Transverse colon (tissue), 4 donors: ENCODE results near the gene PLXNA2. TPM values are rescaled to one million over a fixed set of nuclear protein-coding genes. Genes with fewer than 3 reads are reported as not detected.

Source experiments
- DNase-seq: peaks from one replicate; pipeline ENCODE4 v3.0.0-alpha.2; 2019
- H3K27ac ChIP-seq, 4 donors: fragments of 200-600 bp; sonication (generic); 2 replicates each; pipeline ENCODE4 v1.5.1; 2016 to 2018; ENCODE audit warnings: inconsistent platforms in 4 of 4
- H3K27me3 ChIP-seq: fragments of 200-600 bp; sonication (generic); 2 replicates; pipeline ENCODE4 v1.5.1; 2017; ENCODE audit warnings: inconsistent platforms
- H3K36me3 ChIP-seq, 4 donors: fragments of 200-600 bp; sonication (generic); 2 replicates each; pipeline ENCODE4 v1.5.1; 2017 to 2019; ENCODE audit warnings: inconsistent platforms in 4 of 4
- H3K4me1 ChIP-seq, 4 donors: fragments of 200-600 bp; sonication (generic); 2 replicates each; pipeline ENCODE4 v1.5.1; 2017 to 2020; ENCODE audit warnings: inconsistent platforms in 4 of 4
- H3K4me3 ChIP-seq, 4 donors: fragments of 200-600 bp; sonication (generic); 1 replicate in 1 of 4; 2 replicates in 3 of 4; pipeline versions ENCODE4 v1.5.1 to v1.6.1; 2017 to 2019; ENCODE audit warnings: inconsistent platforms in 4 of 4
- H3K9me3 ChIP-seq, 2 donors: fragments of 200-600 bp; sonication (generic); 2 replicates each; pipeline ENCODE4 v1.5.1; 2017 to 2019; ENCODE audit warnings: inconsistent platforms in 2 of 2
- EP300 ChIP-seq: sonication (generic); formaldehyde crosslinking; IDR thresholded peaks from one replicate; pipeline ENCODE4 v1.6.1; 2017; ENCODE audit warnings: antibody characterized with exemption, low read depth
- POLR2A ChIP-seq: fragments of 450-650 bp; IDR thresholded peaks from one replicate; pipeline ENCODE4 v1.6.1; 2016; ENCODE audit warnings: antibody characterized with exemption, mild to moderate bottlenecking, moderate library complexity
- POLR2AphosphoS5 ChIP-seq, 3 donors: sonication (generic); formaldehyde crosslinking; IDR thresholded peaks; one replicate each; pipeline ENCODE4 v1.6.1; 2016; ENCODE audit warnings: antibody characterized with exemption in 3 of 3
- WGBS, 2 donors: methylation state at CpG; one replicate each; pipeline ENCODE4 v1.1.5; 2018; ENCODE audit warnings: low coverage in 1 of 2; 5-methylcytosine and 5-hydroxymethylcytosine counted together
- in situ Hi-C, 4 donors: fragments of 200-750 bp; cut with MboI; loops; one replicate each; pipeline versions ENCODE4 v1.15.0 to v1.15.1; 2017; ENCODE audit warnings: low sequenced_read_pairs in 3 of 4, low pct_ligation_motif_present in 1 of 4, low pct_unique_long_range_greater_than_20kb in 1 of 4
- intact Hi-C: fragments of 100-400 bp; cut with DNase I; formaldehyde crosslinking; loops from one replicate; pipeline ENCODE4 v1.15.1; 2023; ENCODE audit warnings: low total_unique reads
- total RNA-seq, 4 donors: library from RNA; depleted of rRNA; stranded (reverse); fragments of >200 nt; gene quantifications; one replicate each; pipeline ENCODE4 v1.1.0, GENCODE V29; 2016
- TF ChIP-seq, protein P1 (sequence below), 5 experiments: fragments of 200-600 bp in 3 of 5; fragments of 450-650 bp in 2 of 5; sonication (generic) in 3 of 5; IDR thresholded peaks; 1 replicate in 2 of 5; 2 replicates in 3 of 5; pipeline ENCODE4 v1.5.1; 2016 to 2017; ENCODE audit warnings: antibody characterized with exemption in 5 of 5, inconsistent platforms in 3 of 5, mild to moderate bottlenecking in 2 of 5, moderate library complexity in 1 of 5

Gene PLXNA2
- total RNA-seq, 4 donors from 2014 or later = 77.4 to 140 (median 85.5) TPM

DNA sequence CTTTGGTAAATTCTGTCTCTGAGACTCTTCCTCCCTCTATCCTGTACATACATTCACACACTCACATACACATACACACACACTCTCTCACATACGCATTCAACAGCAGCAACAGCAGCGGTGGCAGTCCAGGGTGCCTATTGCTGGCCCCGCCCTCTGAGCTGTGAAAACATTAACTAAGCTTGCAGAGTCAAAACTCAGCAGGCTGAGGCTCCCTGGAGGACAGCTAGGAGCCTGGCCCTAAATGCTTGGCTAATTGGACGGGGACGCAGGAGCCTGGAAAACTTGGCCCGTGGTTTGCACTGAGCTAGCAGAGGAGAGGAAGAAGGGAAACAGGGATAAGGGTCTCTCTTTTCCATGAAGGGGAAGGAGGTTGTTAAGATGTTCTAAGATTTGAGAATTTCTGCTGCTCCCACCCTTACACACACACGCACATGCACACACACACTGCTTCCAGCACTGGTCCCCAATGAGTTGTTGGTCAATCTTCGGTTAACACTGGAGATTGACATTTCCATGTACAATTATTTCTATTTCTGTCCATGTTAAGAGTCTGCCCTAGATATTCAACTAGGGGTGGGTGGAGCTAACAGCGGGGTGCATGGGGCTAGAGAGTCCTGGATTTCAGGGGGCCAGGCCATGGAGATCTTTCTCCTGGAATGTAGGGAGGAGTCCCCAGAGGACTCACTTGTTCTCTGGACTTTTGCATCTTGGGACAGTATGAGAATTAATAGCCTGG, 94.2 kb downstream of the PLXNA2 start:
- DNase-seq = peak; percentile 79
- H3K27ac ChIP-seq = peak overlapping the region; percentile 65 to 74 (median 72)
- no peaks in the 10 kb centered on the region for H3K27me3 ChIP-seq
- peaks cover 9 to 60% (median 40%) of the 10 kb centered on the region in 4 donors for H3K4me1 ChIP-seq
- peak in 2 of 3 donors; percentile 7 to 8 for TF ChIP-seq POLR2AphosphoS5 (IDR thresholded peaks at IDR 0.05)
- TF ChIP-seq, protein P1, sequence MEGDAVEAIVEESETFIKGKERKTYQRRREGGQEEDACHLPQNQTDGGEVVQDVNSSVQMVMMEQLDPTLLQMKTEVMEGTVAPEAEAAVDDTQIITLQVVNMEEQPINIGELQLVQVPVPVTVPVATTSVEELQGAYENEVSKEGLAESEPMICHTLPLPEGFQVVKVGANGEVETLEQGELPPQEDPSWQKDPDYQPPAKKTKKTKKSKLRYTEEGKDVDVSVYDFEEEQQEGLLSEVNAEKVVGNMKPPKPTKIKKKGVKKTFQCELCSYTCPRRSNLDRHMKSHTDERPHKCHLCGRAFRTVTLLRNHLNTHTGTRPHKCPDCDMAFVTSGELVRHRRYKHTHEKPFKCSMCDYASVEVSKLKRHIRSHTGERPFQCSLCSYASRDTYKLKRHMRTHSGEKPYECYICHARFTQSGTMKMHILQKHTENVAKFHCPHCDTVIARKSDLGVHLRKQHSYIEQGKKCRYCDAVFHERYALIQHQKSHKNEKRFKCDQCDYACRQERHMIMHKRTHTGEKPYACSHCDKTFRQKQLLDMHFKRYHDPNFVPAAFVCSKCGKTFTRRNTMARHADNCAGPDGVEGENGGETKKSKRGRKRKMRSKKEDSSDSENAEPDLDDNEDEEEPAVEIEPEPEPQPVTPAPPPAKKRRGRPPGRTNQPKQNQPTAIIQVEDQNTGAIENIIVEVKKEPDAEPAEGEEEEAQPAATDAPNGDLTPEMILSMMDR (IDR thresholded peaks at IDR 0.05) = no peak
- H3K4me3 ChIP-seq = no peak overlapping the region
- in situ Hi-C loops (loop anchor here in 1 of 4 donors (25.0 kb wide), 1 partner anchor 87 kb away; the partner anchor contains the start of gene PLXNA2), intact Hi-C loops (no loop called here)
- no peaks in the 10 kb centered on the region for H3K36me3 ChIP-seq
- no peaks in the 10 kb centered on the region for H3K9me3 ChIP-seq
- WGBS, 2 donors = 53 to 71% methylated on average over 1 to 9 of the region's 9 CpGs

DNA sequence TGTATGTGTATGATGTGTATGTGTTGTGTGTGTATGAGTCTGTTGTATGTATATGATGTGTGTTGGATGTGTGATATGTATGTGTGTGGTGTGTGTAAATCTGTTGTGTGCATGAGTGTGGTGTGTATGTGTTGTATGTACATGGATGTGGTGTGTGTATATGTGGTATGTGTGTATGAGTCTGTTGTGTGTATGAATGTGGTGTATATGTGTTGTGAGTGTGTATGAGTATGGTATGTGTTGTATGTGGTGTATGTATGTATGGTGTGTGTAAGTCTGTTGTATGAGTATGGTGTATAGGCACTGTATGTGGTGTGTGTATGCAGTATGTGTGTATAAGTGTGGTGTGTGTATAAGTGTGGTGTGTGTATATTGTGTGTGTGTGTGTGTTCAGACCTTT, 95.0 kb downstream of the PLXNA2 start:
- peaks cover 9 to 55% (median 37%) of the 10 kb centered on the region in 4 donors for H3K4me1 ChIP-seq
- H3K4me3 ChIP-seq = no peak overlapping the region
- no peak for DNase-seq
- intact Hi-C loops = no loop called here
- H3K36me3 ChIP-seq = no peaks in the 10 kb centered on the region
- H3K27ac ChIP-seq = peak overlapping the region in 3 of 4 donors; percentile 71 to 74 (median 72)
- TF ChIP-seq, protein P1 (IDR thresholded peaks at IDR 0.05) = no peak
- TF ChIP-seq POLR2AphosphoS5 (IDR thresholded peaks at IDR 0.05) (no peak), EP300 (no peak), POLR2A (no peak)
- in situ Hi-C loops = loop anchor here in 1 of 4 donors (25.0 kb wide), 1 partner anchor 88 kb away; the partner anchor contains the start of gene PLXNA2
- no peaks in the 10 kb centered on the region for H3K9me3 ChIP-seq
- no peaks in the 10 kb centered on the region for H3K27me3 ChIP-seq

DNA sequence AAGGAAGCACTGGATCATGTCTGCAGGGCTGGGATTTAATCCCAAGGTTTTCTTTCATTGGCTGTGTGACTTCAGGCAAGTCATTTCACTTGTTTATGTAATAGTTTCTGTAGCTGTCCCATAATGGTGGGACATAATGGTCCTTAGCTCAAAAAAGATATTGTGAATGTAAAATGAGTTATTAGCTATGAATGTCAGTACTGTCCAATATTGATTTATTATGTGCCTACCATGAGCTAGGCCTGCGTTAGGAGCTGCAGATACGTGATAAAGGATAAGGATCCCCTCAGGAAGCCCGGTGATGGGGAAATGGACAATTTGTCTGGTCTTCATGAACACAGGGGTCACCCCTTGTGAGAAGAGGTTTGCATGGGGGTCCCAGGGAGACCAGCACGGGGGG, 95.8 kb downstream of the PLXNA2 start:
- intact Hi-C loops = no loop called here
- in situ Hi-C loops = loop anchor here in 1 of 4 donors (25.0 kb wide), 1 partner anchor 89 kb away; the partner anchor contains the start of gene PLXNA2
- Histone ChIP-seq H3K27me3 (no peaks in the 10 kb centered on the region), H3K36me3 (no peaks in the 10 kb centered on the region), H3K9me3 (no peaks in the 10 kb centered on the region), H3K4me1 (peaks cover 9 to 47% (median 29%) of the 10 kb centered on the region in 4 donors), H3K27ac (no peak overlapping the region), H3K4me3 (no peak overlapping the region)
- TF ChIP-seq EP300 (no peak), POLR2AphosphoS5 (IDR thresholded peaks at IDR 0.05) (no peak), POLR2A (no peak)
- TF ChIP-seq, protein P1 (IDR thresholded peaks at IDR 0.05) = no peak
- 80 to 92% methylated on average over 3 to 4 of the region's 4 CpGs for WGBS, 2 donors
- DNase-seq = no peak

DNA sequence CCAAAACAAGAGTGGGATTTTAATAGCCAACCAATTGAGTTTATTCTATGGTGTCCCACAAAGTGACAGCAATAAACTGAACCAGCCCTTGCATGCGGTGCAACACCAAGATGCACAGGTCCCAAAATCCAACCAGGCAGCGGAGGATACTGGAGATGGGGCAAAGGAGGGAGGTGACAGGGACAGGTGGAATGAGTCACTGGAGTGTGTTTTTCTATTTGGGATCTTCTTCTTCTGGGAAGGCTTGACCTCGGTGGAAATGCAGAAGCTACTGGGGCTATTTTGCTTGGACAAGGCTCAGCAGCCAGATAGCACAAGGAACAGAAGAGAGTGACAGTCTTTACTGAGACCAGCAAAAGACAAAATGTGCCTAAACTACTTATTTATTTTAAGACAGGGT, 97.5 kb downstream of the PLXNA2 start:
- WGBS, 2 donors = 95% methylated on average over 3 of the region's 3 CpGs; no CpG with 5 or more reads in 1 of the 2 donors
- no peak for DNase-seq
- Histone ChIP-seq H3K27me3 (no peaks in the 10 kb centered on the region), H3K27ac (no peak overlapping the region), H3K36me3 (no peaks in the 10 kb centered on the region), H3K4me1 (peaks cover 21 to 47% (median 28%) of the 10 kb centered on the region in 4 donors), H3K9me3 (no peaks in the 10 kb centered on the region), H3K4me3 (no peak overlapping the region)
- TF ChIP-seq, protein P1 (IDR thresholded peaks at IDR 0.05) = no peak
- no peak for TF ChIP-seq POLR2AphosphoS5 (IDR thresholded peaks at IDR 0.05)
- TF ChIP-seq POLR2A = no peak
- no peak for TF ChIP-seq EP300
- intact Hi-C loops (no loop called here), in situ Hi-C loops (loop anchor here in 1 of 4 donors (25.0 kb wide), 1 partner anchor 91 kb away; the partner anchor contains the start of gene PLXNA2)
